ENCODE data around the gene PTCH2.

DNA sequence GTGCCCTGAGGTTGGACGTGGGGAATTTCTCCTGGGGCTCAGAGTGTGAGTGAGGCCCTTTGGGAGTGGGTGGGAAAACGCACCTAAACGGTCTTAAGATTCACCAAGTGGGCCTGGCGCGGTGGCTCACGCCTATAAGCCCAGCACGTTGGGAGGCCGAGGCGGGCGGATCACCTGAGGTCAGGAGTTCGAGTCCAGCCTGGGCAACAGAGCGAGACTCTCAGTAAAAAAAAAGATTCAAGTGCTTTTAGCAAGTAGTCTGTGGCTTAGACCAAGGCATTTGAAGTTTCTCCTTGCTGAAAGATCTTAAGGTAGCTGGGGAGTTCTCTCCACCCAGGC, 66.4 kb downstream of the PTCH2 start:
- TF ChIP-seq, protein P1, sequence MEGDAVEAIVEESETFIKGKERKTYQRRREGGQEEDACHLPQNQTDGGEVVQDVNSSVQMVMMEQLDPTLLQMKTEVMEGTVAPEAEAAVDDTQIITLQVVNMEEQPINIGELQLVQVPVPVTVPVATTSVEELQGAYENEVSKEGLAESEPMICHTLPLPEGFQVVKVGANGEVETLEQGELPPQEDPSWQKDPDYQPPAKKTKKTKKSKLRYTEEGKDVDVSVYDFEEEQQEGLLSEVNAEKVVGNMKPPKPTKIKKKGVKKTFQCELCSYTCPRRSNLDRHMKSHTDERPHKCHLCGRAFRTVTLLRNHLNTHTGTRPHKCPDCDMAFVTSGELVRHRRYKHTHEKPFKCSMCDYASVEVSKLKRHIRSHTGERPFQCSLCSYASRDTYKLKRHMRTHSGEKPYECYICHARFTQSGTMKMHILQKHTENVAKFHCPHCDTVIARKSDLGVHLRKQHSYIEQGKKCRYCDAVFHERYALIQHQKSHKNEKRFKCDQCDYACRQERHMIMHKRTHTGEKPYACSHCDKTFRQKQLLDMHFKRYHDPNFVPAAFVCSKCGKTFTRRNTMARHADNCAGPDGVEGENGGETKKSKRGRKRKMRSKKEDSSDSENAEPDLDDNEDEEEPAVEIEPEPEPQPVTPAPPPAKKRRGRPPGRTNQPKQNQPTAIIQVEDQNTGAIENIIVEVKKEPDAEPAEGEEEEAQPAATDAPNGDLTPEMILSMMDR (IDR thresholded peaks at IDR 0.05; ENCODE audit: low read depth, low read length) = no peak
- TF ChIP-seq EZH2phosphoT487 (IDR thresholded peaks at IDR 0.05; ENCODE audit: low read depth) = no peak

Data from OCI-LY3 (cell line).